Rectal smooth muscle tissue (tissue), 1 donor: Measurements from ENCODE around the gene MATCAP1.

Source experiments
- H3K27ac ChIP-seq: one replicate; pipeline ENCODE4 v1.7.0; 2013; ENCODE audit warnings: low read depth, low read length, inconsistent platforms
- H3K27me3 ChIP-seq: one replicate; pipeline ENCODE4 v1.7.0; 2013; ENCODE audit warnings: low read length; ENCODE audit not compliant: control insufficient read depth, insufficient read depth
- H3K36me3 ChIP-seq: one replicate; pipeline ENCODE4 v1.7.0; 2013; ENCODE audit warnings: low read length; ENCODE audit not compliant: control insufficient read depth, insufficient read depth
- H3K4me1 ChIP-seq: one replicate; pipeline ENCODE4 v1.7.0; 2013; ENCODE audit warnings: low read length; ENCODE audit not compliant: control insufficient read depth, insufficient read depth
- H3K4me3 ChIP-seq: one replicate; pipeline ENCODE4 v1.7.0; 2013; ENCODE audit warnings: low read length
- H3K9ac ChIP-seq: one replicate; pipeline ENCODE4 v1.7.0; 2013; ENCODE audit warnings: low read length

The MATCAP1 gene

GRCh38 chr16:67215706-67216105, 31.9 kb upstream of the MATCAP1 start:
- no peaks in the 10 kb centered on the region for H3K36me3 ChIP-seq
- no peak overlapping the region for H3K27ac ChIP-seq
- no peaks in the 10 kb centered on the region for H3K27me3 ChIP-seq
- H3K9ac ChIP-seq: no peak overlapping the region
- no peaks in the 10 kb centered on the region for H3K4me1 ChIP-seq
- no peak overlapping the region for H3K4me3 ChIP-seq

GRCh38 chr16:67213197-67214019, 29.6 kb upstream of the MATCAP1 start:
- Histone ChIP-seq H3K9ac (no peak overlapping the region), H3K4me1 (no peaks in the 10 kb centered on the region), H3K27ac (no peak overlapping the region), H3K4me3 (no peak overlapping the region), H3K27me3 (no peaks in the 10 kb centered on the region), H3K36me3 (peaks cover 2% of the 10 kb centered on the region)

GRCh38 chr16:67212766-67213165, 29.0 kb upstream of the MATCAP1 start:
- no peak overlapping the region for H3K27ac ChIP-seq
- no peak overlapping the region for H3K4me3 ChIP-seq
- H3K9ac ChIP-seq: no peak overlapping the region
- H3K36me3 ChIP-seq: peaks cover 2% of the 10 kb centered on the region
- no peaks in the 10 kb centered on the region for H3K27me3 ChIP-seq
- H3K4me1 ChIP-seq: no peaks in the 10 kb centered on the region

- Histone ChIP-seq H3K27ac (no peak overlapping the region), H3K4me1 (no peaks in the 10 kb centered on the region), H3K4me3 (no peak overlapping the region), H3K9ac (no peak overlapping the region), H3K27me3 (no peaks in the 10 kb centered on the region), H3K36me3 (peaks cover 2% of the 10 kb centered on the region)
Observed at GRCh38 chr16:67211674-67212073, 27.9 kb upstream of the MATCAP1 start.

- Histone ChIP-seq H3K9ac (no peak overlapping the region), H3K4me3 (no peak overlapping the region), H3K36me3 (peaks cover 2% of the 10 kb centered on the region), H3K27ac (no peak overlapping the region), H3K27me3 (no peaks in the 10 kb centered on the region), H3K4me1 (no peaks in the 10 kb centered on the region)
Observed at GRCh38 chr16:67210069-67210937, 26.5 kb upstream of the MATCAP1 start.

GRCh38 chr16:67209565-67209964, 25.8 kb upstream of the MATCAP1 start:
- H3K4me1 ChIP-seq: no peaks in the 10 kb centered on the region
- H3K36me3 ChIP-seq: peaks cover 2% of the 10 kb centered on the region
- no peaks in the 10 kb centered on the region for H3K27me3 ChIP-seq
- H3K4me3 ChIP-seq: no peak overlapping the region
- no peak overlapping the region for H3K9ac ChIP-seq
- no peak overlapping the region for H3K27ac ChIP-seq

- Histone ChIP-seq H3K27ac (no peak overlapping the region), H3K9ac (no peak overlapping the region), H3K36me3 (peaks cover 2% of the 10 kb centered on the region), H3K4me1 (no peaks in the 10 kb centered on the region), H3K27me3 (no peaks in the 10 kb centered on the region), H3K4me3 (no peak overlapping the region)
Observed at GRCh38 chr16:67208154-67208896, 24.6 kb upstream of the MATCAP1 start.

GRCh38 chr16:67207249-67208091, 23.7 kb upstream of the MATCAP1 start:
- H3K27me3 ChIP-seq: no peaks in the 10 kb centered on the region
- no peaks in the 10 kb centered on the region for H3K4me1 ChIP-seq
- H3K4me3 ChIP-seq: no peak overlapping the region
- no peak overlapping the region for H3K27ac ChIP-seq
- H3K9ac ChIP-seq: no peak overlapping the region
- peaks cover 8% of the 10 kb centered on the region for H3K36me3 ChIP-seq

- H3K4me3 ChIP-seq: no peak overlapping the region
- no peaks in the 10 kb centered on the region for H3K4me1 ChIP-seq
- no peak overlapping the region for H3K27ac ChIP-seq
- H3K9ac ChIP-seq: no peak overlapping the region
- H3K36me3 ChIP-seq: peaks cover 13% of the 10 kb centered on the region
- no peaks in the 10 kb centered on the region for H3K27me3 ChIP-seq
Observed at GRCh38 chr16:67206838-67207248, 23.1 kb upstream of the MATCAP1 start.

GRCh38 chr16:67206129-67206837, 22.5 kb upstream of the MATCAP1 start:
- Histone ChIP-seq H3K27ac (no peak overlapping the region), H3K27me3 (no peaks in the 10 kb centered on the region), H3K4me3 (no peak overlapping the region), H3K4me1 (no peaks in the 10 kb centered on the region), H3K9ac (no peak overlapping the region), H3K36me3 (peaks cover 14% of the 10 kb centered on the region)

- Histone ChIP-seq H3K4me3 (no peak overlapping the region), H3K4me1 (no peaks in the 10 kb centered on the region), H3K27ac (no peak overlapping the region), H3K36me3 (peaks cover 12% of the 10 kb centered on the region), H3K27me3 (no peaks in the 10 kb centered on the region), H3K9ac (no peak overlapping the region)
Observed at GRCh38 chr16:67204076-67204475, 20.3 kb upstream of the MATCAP1 start.
